NB4 (cell line): ENCODE results near the gene ING2.

Source experiments
- CTCF ChIP-seq: IDR thresholded peaks from one replicate; pipeline ENCODE4 v1.5.1; 2012; ENCODE audit warnings: low read depth, low read length
- POLR2A ChIP-seq: IDR thresholded peaks from 2 replicates; pipeline ENCODE4 v1.6.1; 2011; ENCODE audit warnings: mild to moderate bottlenecking; ENCODE audit not compliant: insufficient read length; ENCODE audit errors: extremely low read depth

DNA sequence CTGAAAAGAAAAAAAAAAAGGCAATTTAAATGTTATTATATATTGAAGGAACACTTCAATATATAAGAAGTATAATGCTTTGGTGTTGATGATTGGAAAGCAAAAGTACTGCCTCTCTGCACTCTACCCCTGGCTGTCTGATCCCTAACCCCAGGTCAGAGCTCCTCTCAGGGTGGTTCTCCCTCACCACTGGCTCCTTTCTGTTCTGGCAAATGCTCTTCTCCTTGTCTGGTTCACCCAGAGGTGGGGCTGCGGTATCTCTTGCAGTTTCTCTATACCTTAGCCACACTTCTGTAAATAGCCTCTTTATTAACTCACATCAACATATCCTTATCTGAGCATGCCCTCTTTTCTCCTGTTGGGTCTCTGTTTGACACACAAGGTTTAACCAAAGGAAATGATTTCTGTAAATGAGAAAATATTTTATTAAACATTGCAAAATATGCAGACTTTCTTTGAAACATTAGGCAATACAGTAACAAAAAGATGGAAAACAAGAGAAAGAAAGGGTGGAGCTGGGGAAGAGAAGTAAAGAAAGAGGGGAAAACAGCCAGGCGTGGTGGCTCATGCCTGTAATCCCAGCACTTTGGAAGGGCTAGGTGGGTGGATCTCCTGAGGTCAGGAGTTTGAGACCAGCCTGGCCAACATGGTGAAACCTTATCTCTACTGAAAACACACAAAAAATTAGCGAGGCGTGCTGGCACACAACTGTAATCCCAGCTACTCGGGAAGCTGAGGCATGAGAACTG is 45.7 kb downstream of the ING2 start:
- TF ChIP-seq CTCF (no peak), POLR2A (no peak)
